Activated T-cell treated with anti-CD3 and anti-CD28 coated beads, Interleukin-2, amount 50 U/mL, for 72 hours (primary cell): ENCODE results near the gene RNF26. TPM values are rescaled to one million over a fixed set of nuclear protein-coding genes. Genes with fewer than 3 reads are reported as not detected.

Experiments
- ATAC-seq, 2 donors: fragments of 150-1000 bp; cut with Tn5 transposase; replicated peaks in 1 of 2; 2 replicates each; pipeline ENCODE4 v1.10.0; 2021; ENCODE audit warnings: moderate library complexity in 2 of 2, mild to moderate bottlenecking in 1 of 2
- DNase-seq, 2 donors: peaks; one replicate each; pipeline ENCODE4 v3.0.0; 2021 to 2022; ENCODE audit warnings: mixed read lengths in 1 of 2
- H3K27ac Mint-ChIP-seq: one replicate; pipeline ENCODE4 v1.8.0; 2022; ENCODE audit warnings: mild to moderate bottlenecking, moderate library complexity, mixed read lengths
- H3K27me3 Mint-ChIP-seq: one replicate; pipeline ENCODE4 v1.8.0; 2022; ENCODE audit warnings: low read depth, mixed read lengths
- H3K36me3 Mint-ChIP-seq, 2 donors: one replicate each; pipeline ENCODE4 v1.8.0; 2022; ENCODE audit warnings: mixed read lengths in 2 of 2, mild to moderate bottlenecking in 1 of 2; ENCODE audit not compliant: insufficient read depth in 2 of 2
- H3K4me1 Mint-ChIP-seq: one replicate; pipeline ENCODE4 v1.8.0; 2022; ENCODE audit warnings: low read depth, mixed read lengths
- H3K4me3 Mint-ChIP-seq, 2 donors: one replicate each; pipeline ENCODE4 v1.8.0; 2022; ENCODE audit warnings: mild to moderate bottlenecking in 2 of 2, mixed read lengths in 2 of 2, moderate library complexity in 2 of 2
- H3K9me3 Mint-ChIP-seq, 2 donors: one replicate each; pipeline ENCODE4 v1.8.0; 2022; ENCODE audit warnings: mixed read lengths in 2 of 2
- total RNA-seq, 2 donors: library from RNA; stranded (reverse); gene quantifications; one replicate each; pipeline ENCODE4 v1.2.3, GENCODE V29; 2022

Gene RNF26
- total RNA-seq: 10 to 100 TPM; 32.5 to 38.9 TPM

DNA sequence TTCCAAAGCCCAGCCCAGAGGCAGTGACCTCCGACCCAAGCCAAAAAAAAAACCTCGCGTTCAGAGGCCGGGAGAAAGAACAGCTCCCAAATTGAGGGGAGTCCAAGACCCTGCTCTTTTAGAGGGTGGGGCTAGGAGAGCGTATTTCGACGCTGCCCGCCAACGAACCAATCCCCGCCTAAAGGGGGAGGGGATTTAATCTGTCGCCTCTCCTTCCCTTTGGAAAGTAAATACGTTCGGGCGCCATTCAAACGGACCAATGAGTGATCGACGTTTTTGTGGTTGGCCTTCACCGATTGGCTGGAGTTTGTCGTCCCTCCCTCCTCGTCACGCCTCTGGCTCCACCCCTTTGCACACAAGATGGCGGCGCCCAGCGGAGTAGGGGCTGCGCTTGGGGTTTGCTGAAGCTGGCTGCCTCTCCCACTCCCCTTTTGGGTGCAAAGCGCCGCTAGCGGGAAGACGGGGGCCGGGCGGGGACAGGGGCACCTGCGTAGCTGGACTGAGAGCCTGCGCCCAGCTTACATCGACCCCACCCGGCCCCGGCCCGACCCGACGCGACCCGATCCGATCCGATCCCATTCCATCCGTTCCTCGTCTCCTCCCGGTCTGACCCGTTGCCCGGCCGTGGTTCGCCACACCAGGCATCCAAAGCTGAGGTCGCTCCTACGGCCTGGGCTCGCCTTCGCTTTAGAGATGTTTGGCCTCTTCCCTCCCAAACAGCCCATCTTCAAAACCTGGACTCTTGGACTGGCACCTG is at the start of gene RNF26:
Gene RNF26, plus strand, starts transcription at position 354 of the 757 bp plus-strand sequence. CDS start 596 bp downstream, outside the sequence.
- Mint-ChIP-seq H3K27me3 (peaks cover 16% of the 10 kb centered on the region), H3K4me1 (peaks cover 62% of the 10 kb centered on the region), H3K27ac (peak within 1 kb of the TSS; percentile 99), H3K36me3 (peaks cover 2 to 8% of the 10 kb centered on the region in 2 donors), H3K4me3 (peak within 1 kb of the TSS; percentile 96 to 99), H3K9me3 (no peaks in the 10 kb centered on the region)
- peak; percentile 94 to 95 for DNase-seq
- ATAC-seq: peak; percentile 95 to 96

DNA sequence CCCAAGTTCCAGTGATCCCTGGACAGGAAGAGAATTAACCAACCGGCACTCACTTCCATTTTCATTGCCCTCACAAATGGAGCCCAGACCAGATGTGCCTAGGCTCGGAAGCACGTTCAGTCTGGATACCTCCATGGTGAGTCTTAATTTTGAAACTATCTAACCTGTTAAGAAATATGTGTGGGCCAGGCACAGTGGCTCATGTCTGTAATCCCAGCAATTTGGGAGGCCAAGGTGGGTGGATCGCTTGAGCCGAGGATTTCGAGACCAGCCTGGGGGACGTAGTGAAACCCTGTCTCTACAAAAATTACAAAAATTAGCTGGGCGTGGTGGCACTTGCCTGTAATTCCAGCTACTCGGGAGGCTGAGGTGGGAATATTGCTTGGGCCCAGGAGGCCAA is 48.9 kb upstream of the RNF26 start:
- DNase-seq (no peak), ATAC-seq (no peak)
- Mint-ChIP-seq H3K4me1 (peaks cover 19% of the 10 kb centered on the region), H3K27ac (no peak overlapping the region), H3K9me3 (no peaks in the 10 kb centered on the region), H3K36me3 (peaks cover 0 to 19% of the 10 kb centered on the region in 2 donors), H3K4me3 (no peak overlapping the region), H3K27me3 (no peaks in the 10 kb centered on the region)

GRCh38 chr11:119288219-119288618 is 46.1 kb upstream of the RNF26 start:
- no peak overlapping the region for H3K4me3 Mint-ChIP-seq
- H3K36me3 Mint-ChIP-seq: peaks cover 3 to 24% of the 10 kb centered on the region in 2 donors
- DNase-seq: no peak
- no peaks in the 10 kb centered on the region for H3K27me3 Mint-ChIP-seq
- no peaks in the 10 kb centered on the region for H3K9me3 Mint-ChIP-seq
- no peak overlapping the region for H3K27ac Mint-ChIP-seq
- peaks cover 11% of the 10 kb centered on the region for H3K4me1 Mint-ChIP-seq
- ATAC-seq: no peak

GRCh38 chr11:119290894-119291497 is 43.3 kb upstream of the RNF26 start:
- H3K36me3 Mint-ChIP-seq: peaks cover 5 to 18% of the 10 kb centered on the region in 2 donors
- H3K9me3 Mint-ChIP-seq: no peaks in the 10 kb centered on the region

DNA sequence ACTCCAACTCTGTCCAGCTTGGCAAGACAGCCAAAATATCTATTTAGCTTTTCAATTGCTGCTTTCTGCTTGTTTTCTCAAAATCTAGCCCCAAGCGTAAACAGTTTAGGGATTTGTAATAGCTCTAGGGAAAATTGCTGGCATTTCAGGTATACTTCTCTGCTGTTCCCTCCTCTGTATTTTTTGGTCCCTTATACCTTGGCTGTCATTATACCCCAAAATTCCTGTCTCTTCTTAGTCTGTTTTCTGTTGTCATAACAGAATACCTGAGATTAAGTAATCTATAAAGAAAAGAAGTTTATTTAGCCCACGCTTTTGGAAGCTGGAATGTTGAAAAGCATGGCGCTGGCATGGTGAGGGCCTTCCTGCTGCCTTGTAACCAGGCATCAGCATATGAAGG is 40.9 kb upstream of the RNF26 start:
- H3K9me3 Mint-ChIP-seq: no peaks in the 10 kb centered on the region
- H3K36me3 Mint-ChIP-seq: peaks cover 6 to 15% of the 10 kb centered on the region in 2 donors
- no peak overlapping the region for H3K27ac Mint-ChIP-seq
- H3K27me3 Mint-ChIP-seq: no peaks in the 10 kb centered on the region
- no peak for DNase-seq
- no peak overlapping the region for H3K4me3 Mint-ChIP-seq
- H3K4me1 Mint-ChIP-seq: no peaks in the 10 kb centered on the region
- no peak for ATAC-seq

More at GRCh38 chr11:119290894-119291497, 43.3 kb upstream of the RNF26 start:
- no peaks in the 10 kb centered on the region for H3K4me1 Mint-ChIP-seq
- H3K27me3 Mint-ChIP-seq: no peaks in the 10 kb centered on the region
- no peak for ATAC-seq
- H3K4me3 Mint-ChIP-seq: no peak overlapping the region
- H3K27ac Mint-ChIP-seq: no peak overlapping the region
- DNase-seq: no peak

DNA sequence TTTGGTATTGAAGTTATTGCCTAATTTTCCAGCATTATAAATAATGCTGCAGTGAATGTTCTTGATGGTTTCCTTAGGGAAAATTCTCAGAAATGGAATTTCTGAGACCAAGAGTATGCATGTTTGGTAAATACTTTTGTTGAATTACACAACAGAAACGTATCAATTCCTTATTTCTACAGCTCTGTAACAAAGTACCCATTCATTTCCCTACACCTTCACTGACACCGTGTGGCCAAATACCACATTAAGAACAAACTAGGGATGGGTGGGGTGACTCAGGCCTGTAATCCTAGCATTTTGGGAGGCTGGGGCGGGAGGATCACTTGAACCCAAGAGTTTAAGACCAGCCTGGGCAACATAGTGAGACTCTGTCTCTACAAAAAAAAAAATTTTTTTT is 39.1 kb upstream of the RNF26 start:
- Mint-ChIP-seq H3K27ac (no peak overlapping the region), H3K4me3 (no peak overlapping the region), H3K4me1 (no peaks in the 10 kb centered on the region), H3K27me3 (no peaks in the 10 kb centered on the region), H3K36me3 (peaks cover 6 to 16% of the 10 kb centered on the region in 2 donors), H3K9me3 (no peaks in the 10 kb centered on the region)
- no peak for DNase-seq
- ATAC-seq: no peak

DNA sequence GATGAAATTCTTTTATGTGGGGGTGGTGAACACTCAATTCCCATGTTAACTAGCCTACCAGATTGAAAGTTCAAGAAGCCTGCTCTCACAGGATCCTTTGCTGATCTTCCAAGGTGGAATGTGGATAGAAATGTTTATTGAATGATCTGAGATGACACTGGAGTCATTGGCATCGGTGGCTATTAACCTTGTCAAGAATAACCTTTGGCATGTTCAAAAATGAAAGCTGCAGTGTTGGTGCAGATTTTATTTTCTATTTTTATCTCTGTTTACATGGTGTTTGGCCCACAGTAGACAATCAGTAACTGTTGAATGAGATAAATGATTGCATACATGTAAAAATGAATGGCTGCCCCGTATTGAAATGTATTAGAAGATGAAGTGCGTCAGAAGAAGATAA is 36.4 kb upstream of the RNF26 start:
- peaks cover 4 to 20% of the 10 kb centered on the region in 2 donors for H3K36me3 Mint-ChIP-seq
- H3K27me3 Mint-ChIP-seq: no peaks in the 10 kb centered on the region

DNA sequence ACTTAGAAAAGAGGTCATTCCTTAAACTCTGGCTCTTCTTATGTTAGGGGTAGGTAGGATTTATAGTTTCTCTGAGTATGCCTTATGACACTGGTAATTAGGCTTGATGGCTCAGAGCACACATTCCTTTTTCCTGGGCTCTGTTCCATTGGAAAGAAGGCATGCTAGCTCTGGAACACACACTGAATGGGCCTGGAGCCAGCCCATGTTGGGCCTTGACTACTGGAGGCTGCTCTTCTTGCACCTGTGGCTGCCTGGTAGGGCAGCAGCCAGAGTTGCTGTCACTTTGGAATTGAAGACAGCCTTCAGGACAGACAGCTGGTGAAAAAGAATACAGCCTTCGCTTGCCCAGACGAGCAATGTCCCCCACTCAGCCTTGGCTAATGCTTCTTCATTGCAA is 35.6 kb upstream of the RNF26 start:
- no peak overlapping the region for H3K27ac Mint-ChIP-seq
- no peaks in the 10 kb centered on the region for H3K4me1 Mint-ChIP-seq
- no peak overlapping the region for H3K4me3 Mint-ChIP-seq
- DNase-seq (no peak), ATAC-seq (no peak)
- no peaks in the 10 kb centered on the region for H3K27me3 Mint-ChIP-seq
- H3K9me3 Mint-ChIP-seq: no peaks in the 10 kb centered on the region
- H3K36me3 Mint-ChIP-seq: peaks cover 3 to 28% of the 10 kb centered on the region in 2 donors

More for the DNA sequence above, 36.4 kb upstream of the RNF26 start:
- Mint-ChIP-seq H3K4me3 (no peak overlapping the region), H3K9me3 (no peaks in the 10 kb centered on the region), H3K4me1 (no peaks in the 10 kb centered on the region), H3K27ac (peak overlapping the region; percentile 5)
- ATAC-seq (no peak), DNase-seq (no peak)

DNA sequence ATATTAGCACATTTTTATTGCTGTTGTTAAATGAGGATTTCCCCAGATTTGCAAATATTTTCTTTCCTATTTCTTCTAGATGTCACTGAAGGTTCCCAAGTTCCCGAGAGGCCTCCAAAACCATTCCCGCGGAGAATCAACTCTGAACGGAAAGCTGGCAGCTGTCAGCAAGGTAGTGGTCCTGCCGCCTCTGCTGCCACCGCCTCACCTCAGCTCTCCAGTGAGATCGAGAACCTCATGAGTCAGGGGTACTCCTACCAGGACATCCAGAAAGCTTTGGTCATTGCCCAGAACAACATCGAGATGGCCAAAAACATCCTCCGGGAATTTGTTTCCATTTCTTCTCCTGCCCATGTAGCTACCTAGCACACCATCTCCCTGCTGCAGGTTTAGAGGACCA is 34.9 kb upstream of the RNF26 start:
- H3K27ac Mint-ChIP-seq: no peak overlapping the region

GRCh38 chr11:119300198-119300964 is 33.9 kb upstream of the RNF26 start:
- DNase-seq: no peak
- Mint-ChIP-seq H3K4me1 (peaks cover 8% of the 10 kb centered on the region), H3K9me3 (no peaks in the 10 kb centered on the region), H3K4me3 (no peak overlapping the region), H3K27me3 (no peaks in the 10 kb centered on the region), H3K36me3 (peaks cover 5 to 30% of the 10 kb centered on the region in 2 donors), H3K27ac (no peak overlapping the region)
- no peak for ATAC-seq

More for the DNA sequence above, 34.9 kb upstream of the RNF26 start:
- no peaks in the 10 kb centered on the region for H3K4me1 Mint-ChIP-seq
- H3K9me3 Mint-ChIP-seq: no peaks in the 10 kb centered on the region
- peaks cover 3 to 28% of the 10 kb centered on the region in 2 donors for H3K36me3 Mint-ChIP-seq
- ATAC-seq: no peak
- H3K27me3 Mint-ChIP-seq: no peaks in the 10 kb centered on the region
- H3K4me3 Mint-ChIP-seq: no peak overlapping the region
- DNase-seq: no peak

DNA sequence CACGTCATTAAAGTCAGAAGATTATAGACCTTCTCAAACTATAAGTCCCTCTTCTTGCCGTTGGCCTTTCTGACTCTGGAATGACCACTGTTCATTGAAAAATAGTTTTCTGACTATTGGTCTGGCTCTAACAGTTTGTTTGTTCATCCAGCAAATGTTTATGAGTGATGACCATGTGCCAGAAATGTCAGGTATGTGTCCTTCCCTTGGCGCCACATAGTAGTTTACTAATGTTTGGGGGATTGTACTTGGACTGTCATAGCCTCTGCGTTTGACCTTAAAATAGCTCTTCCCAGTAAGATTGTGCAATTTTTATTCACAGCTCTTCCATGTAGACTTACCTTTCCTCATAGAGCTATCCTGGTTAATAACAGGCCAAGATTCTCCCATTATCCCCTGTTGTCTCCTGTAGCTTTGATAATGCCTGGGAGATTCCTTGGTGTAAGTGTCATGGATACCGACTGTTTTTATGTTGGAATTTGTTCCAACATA is 31.1 kb upstream of the RNF26 start:
- ATAC-seq: no peak

GRCh38 chr11:119305556-119306372 is 28.6 kb upstream of the RNF26 start:
- H3K4me3 Mint-ChIP-seq: peak overlapping the region; percentile 60
- no peak for DNase-seq
- ATAC-seq: peak in 1 of 2 donors; percentile 7
- no peaks in the 10 kb centered on the region for H3K27me3 Mint-ChIP-seq
- H3K4me1 Mint-ChIP-seq: peaks cover 26% of the 10 kb centered on the region
- H3K36me3 Mint-ChIP-seq: peaks cover 4 to 19% of the 10 kb centered on the region in 2 donors
- no peaks in the 10 kb centered on the region for H3K9me3 Mint-ChIP-seq
- H3K27ac Mint-ChIP-seq: peak overlapping the region; percentile 90

More for the DNA sequence above, 31.1 kb upstream of the RNF26 start:
- Mint-ChIP-seq H3K27ac (no peak overlapping the region), H3K27me3 (no peaks in the 10 kb centered on the region), H3K4me3 (no peak overlapping the region), H3K9me3 (no peaks in the 10 kb centered on the region), H3K36me3 (peaks cover 4 to 22% of the 10 kb centered on the region in 2 donors), H3K4me1 (peaks cover 26% of the 10 kb centered on the region)
- no peak for DNase-seq
